Common myeloid progenitor, CD34-positive (primary cell): ENCODE measurements around the gene PLA2G4C.
"Not testable (repeated sequence)": the region's sequence is repeated elsewhere in the genome, so short reads cannot be mapped to it uniquely, and the experiment has no call there.

Experiments used
- CTCF ChIA-PET: fragments of 350-600 bp; sonication (Branson Sonifier 250); formaldehyde crosslinking; loops from one replicate; lab custom pipeline; 2021; ENCODE audit warnings: antibody characterized with exemption; lab: Charles Lee
- POLR2A ChIA-PET: fragments of 350-600 bp; sonication (Branson Sonifier 250); formaldehyde crosslinking; loops from one replicate; lab custom pipeline; 2021; ENCODE audit warnings: antibody characterized with exemption; lab: Charles Lee
- DNase-seq, 3 donors: peaks; one replicate each; pipeline versions ENCODE4 v3.0.0 to v3.0.0-alpha.2; 2013
- H3K27ac ChIP-seq, 2 experiments: 1 replicate in 1 of 2; 2 replicates in 1 of 2; pipeline ENCODE4 v1.7.0; 2013; ENCODE audit warnings: inconsistent platforms in 2 of 2, low read length in 2 of 2, mild to moderate bottlenecking in 2 of 2, low read depth in 1 of 2, moderate library complexity in 1 of 2; ENCODE audit not compliant: severe bottlenecking in 2 of 2, insufficient read depth in 1 of 2, poor library complexity in 1 of 2
- H3K27me3 ChIP-seq, 5 experiments: replicated peaks in 2 of 5; 1 replicate in 3 of 5; 2 replicates in 2 of 5; pipeline versions ENCODE4 v1.6.1 to v1.7.0; 2013; ENCODE audit warnings: low read length in 4 of 5, mild to moderate bottlenecking in 2 of 5, moderate library complexity in 2 of 5, inconsistent platforms in 1 of 5; ENCODE audit not compliant: insufficient read depth in 5 of 5, control insufficient read depth in 4 of 5
- H3K36me3 ChIP-seq, 4 experiments: 1 replicate in 2 of 4; 2 replicates in 2 of 4; pipeline versions ENCODE4 v1.6.1 to v1.7.0; 2013; ENCODE audit warnings: low read length in 3 of 4, control low read depth in 1 of 4, mild to moderate bottlenecking in 1 of 4; ENCODE audit not compliant: control insufficient read depth in 4 of 4, insufficient read depth in 4 of 4
- H3K4me1 ChIP-seq, 4 experiments: 1 replicate in 3 of 4; 2 replicates in 1 of 4; pipeline versions ENCODE4 v1.6.1 to v1.7.1; 2013; ENCODE audit warnings: low read length in 3 of 4, mild to moderate bottlenecking in 3 of 4, control low read depth in 1 of 4, inconsistent platforms in 1 of 4, moderate library complexity in 1 of 4; ENCODE audit not compliant: control insufficient read depth in 4 of 4, insufficient read depth in 4 of 4; ENCODE audit errors: control extremely low read depth in 1 of 4
- H3K4me3 ChIP-seq, 7 experiments: 1 replicate in 4 of 7; 2 replicates in 3 of 7; pipeline versions ENCODE4 v1.5.1 to v1.7.0; 2013; ENCODE audit warnings: mild to moderate bottlenecking in 7 of 7, low read length in 6 of 7, moderate library complexity in 6 of 7, inconsistent platforms in 2 of 7, low read depth in 2 of 7, control low read depth in 1 of 7; ENCODE audit not compliant: insufficient read depth in 4 of 7, control insufficient read depth in 1 of 7; ENCODE audit errors: extremely low read depth in 1 of 7
- H3K9me3 ChIP-seq, 5 experiments: 1 replicate in 4 of 5; 2 replicates in 1 of 5; pipeline versions ENCODE4 v1.6.1 to v1.7.1; 2013; ENCODE audit warnings: low read length in 4 of 5, mild to moderate bottlenecking in 2 of 5, inconsistent platforms in 1 of 5, low read depth in 1 of 5, moderate library complexity in 1 of 5; ENCODE audit not compliant: control insufficient read depth in 4 of 5, insufficient read depth in 2 of 5; ENCODE audit errors: control extremely low read depth in 1 of 5
- WGBS: methylation state at CpG from one replicate; pipeline ENCODE4 v1.1.5; 2013; ENCODE audit not compliant: insufficient coverage; 5-methylcytosine and 5-hydroxymethylcytosine counted together

The PLA2G4C gene

DNA sequence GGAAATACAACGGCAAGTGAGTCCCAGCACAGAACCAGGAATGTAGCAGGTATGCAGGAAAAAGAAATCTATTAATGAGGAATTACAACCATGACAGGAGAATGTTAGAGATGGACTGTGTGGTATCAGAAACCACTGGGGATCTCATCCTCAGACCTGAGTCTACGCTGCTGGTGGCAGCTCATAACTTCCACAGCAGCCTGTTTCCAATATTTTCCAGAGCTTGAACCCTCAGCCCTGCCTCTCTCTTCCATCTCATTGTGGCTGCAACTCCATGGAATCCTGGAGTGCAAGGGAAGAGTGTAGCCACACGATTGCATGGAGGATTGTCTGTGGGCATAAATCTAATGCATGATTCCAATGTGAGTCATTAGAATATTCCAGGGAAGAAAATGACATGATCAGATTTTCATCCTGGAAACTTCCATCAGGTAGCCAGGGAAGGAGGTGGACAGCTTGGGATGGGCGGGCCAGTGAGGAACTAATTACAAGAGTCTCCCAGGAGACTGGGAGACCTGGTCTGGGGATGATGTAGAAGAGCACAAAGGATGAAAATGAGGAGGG lies 14.9 kb downstream of the PLA2G4C start:
- 90% methylated on average over 4 of the region's 4 CpGs for WGBS
- no peak for DNase-seq
- CTCF ChIA-PET, result no interaction called here
- Histone ChIP-seq H3K27ac (no peak overlapping the region), H3K4me1 (no peaks in the 10 kb centered on the region), H3K9me3 (peaks cover 0 to 25% (median 4%) of the 10 kb centered on the region in 5 experiments), H3K27me3 (peaks cover 0 to 2% (median 0%) of the 10 kb centered on the region in 5 experiments), H3K4me3 (no peak overlapping the region), H3K36me3 (no peaks in the 10 kb centered on the region)
- POLR2A ChIA-PET, result no interaction called here

DNA sequence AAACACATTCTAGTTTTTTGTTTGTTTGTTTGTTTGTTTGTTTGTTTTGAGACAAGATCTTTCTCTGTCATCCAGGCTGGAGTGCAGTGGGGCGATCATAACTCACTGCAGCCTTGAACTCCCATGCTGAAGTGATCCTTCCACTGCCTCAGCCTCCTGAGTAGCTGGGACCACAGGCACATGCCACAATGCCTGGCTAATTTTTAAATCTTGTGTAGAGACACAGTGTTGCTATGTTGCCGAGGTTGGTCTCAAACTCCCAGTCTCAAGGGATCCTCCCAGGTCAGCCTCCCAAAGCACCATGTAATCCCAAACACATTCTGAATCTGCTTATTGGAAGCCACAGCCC lies 15.8 kb downstream of the PLA2G4C start:
- Histone ChIP-seq H3K36me3 (no peaks in the 10 kb centered on the region), H3K9me3 (peaks cover 0 to 27% (median 5%) of the 10 kb centered on the region in 5 experiments), H3K27ac (no peak overlapping the region), H3K27me3 (peaks cover 0 to 2% (median 0%) of the 10 kb centered on the region in 5 experiments), H3K4me1 (no peaks in the 10 kb centered on the region), H3K4me3 (no peak overlapping the region)
- ChIA-PET POLR2A (no interaction called here), CTCF (no interaction called here)
- DNase-seq, result no peak
- WGBS, result no CpG with 5 or more reads among the region's 2 CpGs

DNA sequence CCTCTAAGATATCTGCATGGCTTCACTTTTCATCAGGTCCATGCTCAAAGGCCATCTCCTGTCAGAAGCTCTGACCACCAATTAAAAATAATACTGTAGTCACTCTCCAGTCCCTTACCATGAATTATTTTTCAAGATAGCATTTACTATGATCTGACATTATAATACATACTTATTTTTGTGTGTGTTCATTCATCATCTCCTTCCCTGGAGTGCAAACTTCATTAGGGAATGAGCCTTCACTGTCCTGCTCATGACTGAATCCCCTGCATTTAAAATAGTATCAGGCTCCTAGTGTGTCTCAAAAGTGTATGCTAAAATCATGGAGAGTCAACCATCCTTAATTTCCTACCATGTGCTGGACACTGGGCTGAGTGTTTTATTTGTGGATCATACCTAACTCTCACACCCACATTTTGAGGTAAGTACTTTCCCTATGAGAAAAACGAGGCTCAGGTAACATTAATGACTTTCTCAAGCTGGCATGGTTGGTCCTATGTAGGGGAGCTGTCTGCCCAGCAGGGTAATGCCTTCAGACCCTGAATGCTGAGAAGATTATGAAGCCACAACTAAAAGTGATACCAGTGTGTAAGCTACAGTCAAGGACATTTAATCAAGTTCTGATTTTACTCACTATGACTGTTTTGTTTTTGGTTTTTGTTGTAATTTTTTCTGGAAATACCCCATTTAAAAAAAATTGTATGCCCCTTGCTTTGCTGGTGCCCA lies 16.3 kb downstream of the PLA2G4C start:
- CTCF ChIA-PET, result no interaction called here
- Histone ChIP-seq H3K27ac (no peak overlapping the region), H3K4me3 (no peak overlapping the region), H3K9me3 (peaks cover 0 to 27% (median 5%) of the 10 kb centered on the region in 5 experiments), H3K27me3 (peaks cover 0 to 2% (median 0%) of the 10 kb centered on the region in 5 experiments), H3K36me3 (no peaks in the 10 kb centered on the region), H3K4me1 (no peaks in the 10 kb centered on the region)
- no CpG with 5 or more reads among the region's 1 CpG for WGBS
- POLR2A ChIA-PET, result no interaction called here
- DNase-seq, result no peak

DNA sequence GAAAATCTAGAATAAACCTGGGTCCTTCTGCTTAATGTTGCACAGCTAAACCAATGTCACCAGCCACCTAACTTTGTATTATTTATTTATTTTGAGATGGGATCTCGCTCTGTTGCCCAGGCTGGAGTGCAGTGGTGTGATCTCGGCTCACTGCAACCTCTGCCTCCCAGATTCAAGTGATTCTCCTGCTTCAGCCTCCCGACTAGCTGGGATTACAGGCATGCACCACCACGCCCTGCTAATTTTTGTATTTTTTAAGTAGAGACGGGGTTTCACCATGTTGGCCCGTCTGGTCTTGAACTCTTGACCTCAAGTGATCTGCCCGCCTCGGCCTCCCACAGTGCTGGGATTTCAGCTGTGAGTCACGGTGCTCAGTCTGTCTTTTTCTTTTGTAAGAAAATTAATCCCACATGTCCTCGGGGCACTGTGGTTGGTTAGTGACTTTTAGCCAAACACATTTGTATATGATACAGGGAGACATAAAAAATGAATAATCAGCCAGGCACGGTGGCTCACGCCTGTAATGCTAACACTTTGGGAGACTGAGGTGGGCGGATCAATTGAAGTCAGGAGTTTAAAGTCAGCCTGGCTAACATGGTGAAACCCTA lies 19.4 kb downstream of the PLA2G4C start:
- H3K36me3 ChIP-seq, H3K4me3 ChIP-seq, H3K4me1 ChIP-seq, DNase-seq, H3K27ac ChIP-seq, H3K27me3 ChIP-seq: not testable (repeated sequence)
- ChIA-PET CTCF (interaction anchor here (1.2 kb wide), 1 partner anchor 10 kb away, joined by 3 read pairs; no protein-coding TSS in a partner anchor), POLR2A (interaction anchor here (0.6 to 0.7 kb wide), 2 partner anchors 19 to 75 kb away, joined by 3 to 5 read pairs; no protein-coding TSS in a partner anchor)
- WGBS, result 97% methylated on average over 8 of the region's 13 CpGs
- H3K9me3 ChIP-seq, result peaks cover 0 to 27% (median 5%) of the 10 kb centered on the region in 5 experiments

DNA sequence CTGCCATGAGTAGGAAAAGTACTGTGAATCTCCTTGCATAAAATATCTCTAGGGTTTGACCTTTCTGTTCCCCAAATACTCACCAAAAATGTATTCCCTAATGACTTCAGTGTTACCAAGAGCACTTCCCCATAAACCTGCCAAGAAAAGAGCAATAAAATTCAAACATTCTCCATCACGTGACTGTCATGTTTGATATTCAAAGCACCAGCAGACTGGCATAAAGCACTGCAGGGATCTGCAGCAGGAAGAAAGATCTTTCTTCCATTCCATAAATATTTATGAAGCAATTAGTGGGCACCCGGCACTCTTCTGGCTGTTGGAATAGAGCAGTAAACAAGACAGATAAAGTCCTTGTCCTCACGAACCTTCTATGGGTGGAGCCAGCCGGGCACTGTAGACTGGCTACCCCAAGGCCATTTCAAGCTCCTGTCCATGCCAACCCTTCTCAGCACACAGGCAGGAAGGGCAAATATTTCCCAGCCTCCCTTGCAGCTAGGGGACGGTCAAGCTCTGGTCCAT lies 20.3 kb downstream of the PLA2G4C start:
- Histone ChIP-seq H3K36me3 (no peaks in the 10 kb centered on the region), H3K9me3 (peaks cover 0 to 22% (median 5%) of the 10 kb centered on the region in 5 experiments), H3K4me1 (no peaks in the 10 kb centered on the region), H3K27me3 (peaks cover 0 to 2% (median 0%) of the 10 kb centered on the region in 5 experiments), H3K27ac (no peak overlapping the region), H3K4me3 (no peak overlapping the region)
- ChIA-PET CTCF (interaction anchor here (1.2 kb wide), 1 partner anchor 10 kb away, joined by 3 read pairs; no protein-coding TSS in a partner anchor), POLR2A (no interaction called here)
- 93% methylated on average over 3 of the region's 5 CpGs for WGBS
- DNase-seq, result no peak

DNA sequence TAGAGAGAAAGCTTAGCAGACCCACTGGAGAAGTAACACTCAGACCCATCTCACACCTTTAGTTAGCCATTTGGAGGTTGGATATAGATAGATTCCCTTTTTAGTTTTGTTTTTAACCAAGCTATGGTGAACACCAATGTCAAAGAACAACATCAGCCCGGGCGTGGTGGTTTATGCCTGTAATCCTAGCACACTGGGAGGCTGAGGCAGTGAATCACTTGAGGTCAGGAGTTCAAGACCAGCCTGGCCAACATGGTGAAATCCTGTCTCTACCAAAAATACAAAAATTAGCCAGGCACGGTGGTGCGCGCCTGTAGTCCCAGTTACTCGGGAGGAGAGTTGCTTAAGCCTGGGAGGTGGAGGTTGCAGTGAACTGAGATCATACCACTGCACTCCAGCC lies 21.6 kb downstream of the PLA2G4C start:
- H3K4me1 ChIP-seq, H3K27ac ChIP-seq, POLR2A ChIA-PET, H3K4me3 ChIP-seq, DNase-seq, H3K36me3 ChIP-seq, CTCF ChIA-PET, H3K27me3 ChIP-seq: not testable (repeated sequence)
- H3K9me3 ChIP-seq, result peaks cover 0 to 15% (median 5%) of the 10 kb centered on the region in 5 experiments
- WGBS, result no CpG with 5 or more reads among the region's 6 CpGs
